ENCODE data around the gene MRPL55.

Gene MRPL55

GRCh38 chr1:228062812-228063211, 46.3 kb downstream of the MRPL55 start:
- TF ChIP-seq POLR2A (IDR thresholded peaks at IDR 0.05; ENCODE audit: low read depth, low read length) (no peak), POLR2AphosphoS5 (IDR thresholded peaks at IDR 0.05; ENCODE audit: low read depth, low read length) (no peak), TAF1 (IDR thresholded peaks at IDR 0.05; ENCODE audit: borderline replicate concordance, low read depth, low read length) (no peak)
- no peak for FAIRE-seq
- DNase-seq (ENCODE audit: insufficient read length), result no peak

DNA sequence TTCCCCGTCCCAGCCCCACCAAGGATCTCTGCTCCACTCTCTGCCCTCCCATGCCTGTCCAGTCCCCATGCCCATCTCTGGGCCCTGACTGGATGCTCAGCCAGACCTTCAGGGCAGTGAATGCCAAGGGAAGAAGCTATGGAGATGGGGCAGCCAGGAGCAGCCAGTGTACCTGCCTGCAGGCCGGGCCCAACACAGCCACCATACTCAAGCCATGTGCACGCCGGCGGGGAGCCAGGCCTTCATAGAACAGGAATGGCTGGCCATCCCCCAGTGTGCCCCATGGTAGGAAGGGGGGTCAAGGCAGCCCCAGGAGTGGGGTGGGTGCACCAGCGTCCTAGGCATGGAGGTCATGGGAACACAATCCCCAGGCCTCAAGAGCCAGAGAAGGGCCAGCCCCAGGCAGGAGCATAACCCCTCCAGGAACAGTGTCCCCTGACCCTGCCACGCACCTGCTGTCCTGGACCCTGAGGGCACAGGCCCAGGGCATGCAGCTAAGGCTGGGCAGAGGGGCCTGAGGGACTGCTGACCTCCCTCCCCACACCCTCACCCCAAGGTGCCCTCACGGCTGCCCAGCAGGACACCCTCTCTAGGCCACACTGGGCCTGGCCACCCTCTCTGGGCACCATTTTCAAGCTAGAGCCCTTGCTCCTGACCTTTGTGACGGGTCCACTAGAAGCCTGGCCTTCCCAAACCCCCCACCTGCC, 46.9 kb downstream of the MRPL55 start:
- TF ChIP-seq POLR2A (IDR thresholded peaks at IDR 0.05; ENCODE audit: low read depth, low read length), result no peak
- no peak for TF ChIP-seq POLR2AphosphoS5 (IDR thresholded peaks at IDR 0.05; ENCODE audit: low read depth, low read length)
- TF ChIP-seq TAF1 (IDR thresholded peaks at IDR 0.05; ENCODE audit: borderline replicate concordance, low read depth, low read length), result no peak
- DNase-seq (ENCODE audit: insufficient read length) (no peak), FAIRE-seq (no peak)

GRCh38 chr1:228061411-228062084, 47.6 kb downstream of the MRPL55 start:
- TF ChIP-seq TAF1 (IDR thresholded peaks at IDR 0.05; ENCODE audit: borderline replicate concordance, low read depth, low read length) (no peak), POLR2AphosphoS5 (IDR thresholded peaks at IDR 0.05; ENCODE audit: low read depth, low read length) (no peak), POLR2A (IDR thresholded peaks at IDR 0.05; ENCODE audit: low read depth, low read length) (no peak)
- DNase-seq (ENCODE audit: insufficient read length) (no peak), FAIRE-seq (no peak)

- FAIRE-seq, result no peak
- TF ChIP-seq POLR2A (IDR thresholded peaks at IDR 0.05; ENCODE audit: low read depth, low read length), result no peak
- TF ChIP-seq TAF1 (IDR thresholded peaks at IDR 0.05; ENCODE audit: borderline replicate concordance, low read depth, low read length), result no peak
- TF ChIP-seq POLR2AphosphoS5 (IDR thresholded peaks at IDR 0.05; ENCODE audit: low read depth, low read length), result no peak
- DNase-seq (ENCODE audit: insufficient read length), result no peak
These were observed 48.5 kb downstream of the MRPL55 start for GRCh38 chr1:228060458-228061190.

DNA sequence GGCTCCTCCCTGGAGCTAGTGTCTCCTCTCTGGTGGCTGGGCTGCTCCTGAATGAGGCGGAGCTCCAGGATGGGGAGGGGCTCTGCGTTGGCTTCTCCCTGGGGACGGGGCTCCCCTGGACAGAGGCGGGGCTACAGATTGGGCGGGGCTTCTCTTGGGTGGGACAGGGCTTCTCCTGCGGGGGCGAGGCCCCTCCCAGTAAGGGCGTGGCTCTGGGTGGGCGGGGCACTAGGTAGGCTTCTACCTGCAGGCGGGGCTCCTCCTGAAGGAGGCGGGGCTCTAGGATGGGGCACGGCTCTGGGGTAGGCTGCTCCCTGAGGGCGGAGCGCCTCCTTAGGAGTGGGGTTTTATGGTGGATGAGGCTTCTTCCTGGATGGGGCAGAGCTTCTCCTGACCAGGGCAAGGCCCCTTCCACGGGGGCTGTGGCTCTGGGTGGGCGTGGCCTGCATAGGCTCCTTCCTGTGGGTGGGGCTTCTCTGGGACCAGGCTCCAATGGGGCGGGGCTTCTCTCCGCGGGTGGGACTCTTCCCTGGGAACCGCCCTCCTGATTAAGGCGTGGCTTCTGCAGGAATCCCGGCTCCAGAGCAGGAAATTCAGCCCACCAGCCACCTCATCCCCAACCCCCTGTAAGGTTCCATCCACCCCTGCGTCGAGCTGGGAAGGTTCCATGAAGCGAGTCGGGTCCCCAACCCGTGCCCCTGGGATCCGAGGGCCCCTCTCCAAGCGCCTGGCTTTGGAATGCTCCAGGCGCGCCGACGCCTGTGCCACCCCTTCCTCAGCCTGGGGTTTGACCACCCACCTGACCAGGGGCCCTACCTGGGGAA, 49.3 kb downstream of the MRPL55 start:
- no peak for DNase-seq (ENCODE audit: insufficient read length)
- FAIRE-seq, result no peak
- TF ChIP-seq POLR2AphosphoS5 (IDR thresholded peaks at IDR 0.05; ENCODE audit: low read depth, low read length), result no peak
- TF ChIP-seq POLR2A (IDR thresholded peaks at IDR 0.05; ENCODE audit: low read depth, low read length), result no peak
- TF ChIP-seq TAF1 (IDR thresholded peaks at IDR 0.05; ENCODE audit: borderline replicate concordance, low read depth, low read length), result no peak

DNA sequence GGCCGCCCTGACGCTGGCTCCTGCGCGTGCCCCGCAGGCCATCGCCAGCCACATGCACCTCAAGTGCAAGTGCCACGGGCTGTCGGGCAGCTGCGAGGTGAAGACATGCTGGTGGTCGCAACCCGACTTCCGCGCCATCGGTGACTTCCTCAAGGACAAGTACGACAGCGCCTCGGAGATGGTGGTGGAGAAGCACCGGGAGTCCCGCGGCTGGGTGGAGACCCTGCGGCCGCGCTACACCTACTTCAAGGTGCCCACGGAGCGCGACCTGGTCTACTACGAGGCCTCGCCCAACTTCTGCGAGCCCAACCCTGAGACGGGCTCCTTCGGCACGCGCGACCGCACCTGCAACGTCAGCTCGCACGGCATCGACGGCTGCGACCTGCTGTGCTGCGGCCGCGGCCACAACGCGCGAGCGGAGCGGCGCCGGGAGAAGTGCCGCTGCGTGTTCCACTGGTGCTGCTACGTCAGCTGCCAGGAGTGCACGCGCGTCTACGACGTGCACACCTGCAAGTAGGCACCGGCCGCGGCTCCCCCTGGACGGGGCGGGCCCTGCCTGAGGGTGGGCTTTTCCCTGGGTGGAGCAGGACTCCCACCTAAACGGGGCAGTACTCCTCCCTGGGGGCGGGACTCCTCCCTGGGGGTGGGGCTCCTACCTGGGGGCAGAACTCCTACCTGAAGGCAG, 50.0 kb downstream of the MRPL55 start:
- TF ChIP-seq POLR2A (IDR thresholded peaks at IDR 0.05; ENCODE audit: low read depth, low read length) (no peak), POLR2AphosphoS5 (IDR thresholded peaks at IDR 0.05; ENCODE audit: low read depth, low read length) (no peak), TAF1 (IDR thresholded peaks at IDR 0.05; ENCODE audit: borderline replicate concordance, low read depth, low read length) (no peak)
- DNase-seq (ENCODE audit: insufficient read length), result no peak
- no peak for FAIRE-seq

DNA sequence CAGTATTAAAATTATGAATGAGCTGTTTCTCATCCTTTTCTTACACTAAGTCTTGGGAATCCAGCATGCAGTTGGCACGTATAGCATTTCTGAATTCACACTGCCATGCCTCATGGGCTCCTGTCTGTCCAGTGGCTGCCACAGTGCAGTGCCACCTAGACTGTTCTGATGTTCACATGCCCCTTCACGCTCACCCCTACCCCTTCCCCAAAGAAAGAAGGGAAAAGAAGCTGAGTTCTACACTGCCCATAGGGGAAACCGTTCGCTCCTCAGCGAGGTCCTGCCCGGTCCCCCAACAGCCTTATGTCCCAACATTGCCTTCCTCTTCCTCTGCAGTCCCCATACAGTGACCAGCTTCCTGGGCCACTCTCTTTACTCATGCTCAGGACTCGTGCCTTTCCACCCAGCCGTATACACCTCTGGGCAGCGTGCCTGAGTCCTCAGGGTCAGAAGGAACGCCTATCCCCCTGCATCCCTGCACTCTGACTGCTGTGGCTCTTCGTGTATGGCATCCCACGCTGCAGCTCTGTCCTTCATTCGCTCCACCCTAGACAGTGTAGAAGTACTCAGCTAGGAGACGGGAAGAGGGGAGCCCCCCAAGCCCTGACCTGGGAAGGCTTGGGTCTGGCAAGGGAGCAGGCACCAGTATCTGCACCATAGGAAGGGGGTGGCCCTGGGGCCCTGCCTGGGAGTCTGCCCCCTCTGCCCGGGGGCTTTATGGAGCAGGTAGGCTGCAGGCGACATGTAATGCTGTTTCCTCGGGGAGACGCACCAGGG, 50.7 kb downstream of the MRPL55 start:
- TF ChIP-seq POLR2AphosphoS5 (IDR thresholded peaks at IDR 0.05; ENCODE audit: low read depth, low read length) (no peak), POLR2A (IDR thresholded peaks at IDR 0.05; ENCODE audit: low read depth, low read length) (no peak), TAF1 (IDR thresholded peaks at IDR 0.05; ENCODE audit: borderline replicate concordance, low read depth, low read length) (no peak)
- no peak for DNase-seq (ENCODE audit: insufficient read length)

More for the DNA sequence above, 50.7 kb downstream of the MRPL55 start:
- no peak for FAIRE-seq
